Type B pancreatic cell (in vitro differentiated cells): ENCODE data around the gene THSD4. TPM values are rescaled to one million over a fixed set of nuclear protein-coding genes. Genes with fewer than 3 reads are reported as not detected.

Experiments used
- DNase-seq: peaks from one replicate; pipeline ENCODE4 v3.0.0; 2021; ENCODE audit warnings: mixed read lengths; ENCODE audit not compliant: unreplicated experiment; ENCODE audit errors: extremely low spot score
- H3K27ac Mint-ChIP-seq: 2 replicates; pipeline ENCODE4 v1.8.0; 2021; ENCODE audit warnings: mild to moderate bottlenecking, mixed read lengths
- H3K27me3 Mint-ChIP-seq: 2 replicates; pipeline ENCODE4 v1.8.0; 2021; ENCODE audit warnings: mixed read lengths
- H3K36me3 Mint-ChIP-seq: 2 replicates; pipeline ENCODE4 v1.8.0; 2021; ENCODE audit warnings: mixed read lengths
- H3K4me1 Mint-ChIP-seq: one replicate; pipeline ENCODE4 v1.8.0; 2021; ENCODE audit warnings: mixed read lengths; ENCODE audit not compliant: unreplicated experiment
- H3K4me3 Mint-ChIP-seq: 2 replicates; pipeline ENCODE4 v1.8.0; 2021; ENCODE audit warnings: mild to moderate bottlenecking, mixed read lengths
- H3K9me3 Mint-ChIP-seq: 2 replicates; pipeline ENCODE4 v1.8.0; 2021; ENCODE audit warnings: mixed read lengths
- total RNA-seq: library from RNA; stranded (reverse); gene quantifications from 2 replicates; pipeline ENCODE4 v1.2.1, GENCODE V29; 2021; ENCODE audit warnings: low replicate concordance
- TF ChIP-seq, protein P1 (sequence below): fragments of 200-600 bp; sonication (generic); conservative IDR thresholded peaks from 2 replicates; pipeline ENCODE4 v1.5.0; 2021; ENCODE audit warnings: antibody characterized with exemption, mild to moderate bottlenecking

THSD4 gene
- total RNA-seq, 1 donor from 2014 or later, result 43.3 TPM

GRCh38 chr15:71136793-71137518 lies 21.7 kb downstream of the THSD4 start:
- TF ChIP-seq, protein P1, sequence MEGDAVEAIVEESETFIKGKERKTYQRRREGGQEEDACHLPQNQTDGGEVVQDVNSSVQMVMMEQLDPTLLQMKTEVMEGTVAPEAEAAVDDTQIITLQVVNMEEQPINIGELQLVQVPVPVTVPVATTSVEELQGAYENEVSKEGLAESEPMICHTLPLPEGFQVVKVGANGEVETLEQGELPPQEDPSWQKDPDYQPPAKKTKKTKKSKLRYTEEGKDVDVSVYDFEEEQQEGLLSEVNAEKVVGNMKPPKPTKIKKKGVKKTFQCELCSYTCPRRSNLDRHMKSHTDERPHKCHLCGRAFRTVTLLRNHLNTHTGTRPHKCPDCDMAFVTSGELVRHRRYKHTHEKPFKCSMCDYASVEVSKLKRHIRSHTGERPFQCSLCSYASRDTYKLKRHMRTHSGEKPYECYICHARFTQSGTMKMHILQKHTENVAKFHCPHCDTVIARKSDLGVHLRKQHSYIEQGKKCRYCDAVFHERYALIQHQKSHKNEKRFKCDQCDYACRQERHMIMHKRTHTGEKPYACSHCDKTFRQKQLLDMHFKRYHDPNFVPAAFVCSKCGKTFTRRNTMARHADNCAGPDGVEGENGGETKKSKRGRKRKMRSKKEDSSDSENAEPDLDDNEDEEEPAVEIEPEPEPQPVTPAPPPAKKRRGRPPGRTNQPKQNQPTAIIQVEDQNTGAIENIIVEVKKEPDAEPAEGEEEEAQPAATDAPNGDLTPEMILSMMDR, result no peak
- peaks cover 26% of the 10 kb centered on the region for H3K4me1 Mint-ChIP-seq
- H3K27me3 Mint-ChIP-seq, result no peaks in the 10 kb centered on the region
- no peak for DNase-seq
- H3K27ac Mint-ChIP-seq, result no peak overlapping the region
- H3K4me3 Mint-ChIP-seq, result no peak overlapping the region
- H3K36me3 Mint-ChIP-seq, result no peaks in the 10 kb centered on the region
- peaks cover 5% of the 10 kb centered on the region for H3K9me3 Mint-ChIP-seq

DNA sequence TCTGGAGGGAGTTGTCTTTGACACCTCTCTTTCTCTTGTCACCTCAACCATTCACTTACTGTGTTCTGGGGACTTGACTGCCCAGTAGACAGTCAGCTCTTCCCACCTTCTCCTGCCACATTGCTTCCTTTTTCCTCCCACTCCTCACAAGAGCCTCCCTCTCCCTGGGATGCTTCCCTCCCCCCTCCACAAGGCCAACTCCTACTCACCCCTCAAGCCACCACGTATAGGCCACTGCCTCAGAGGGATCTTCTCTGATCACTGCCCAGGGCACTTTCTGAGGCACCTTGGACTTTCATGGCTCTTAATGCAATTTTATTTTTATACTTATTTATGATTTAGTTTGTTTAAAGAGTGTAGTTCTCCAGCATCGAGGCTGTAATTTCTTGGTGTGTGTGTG lies 23.2 kb downstream of the THSD4 start:
- H3K27ac Mint-ChIP-seq, result no peak overlapping the region

GRCh38 chr15:71139241-71139640 lies 24.0 kb downstream of the THSD4 start:
- peaks cover 23% of the 10 kb centered on the region for H3K4me1 Mint-ChIP-seq
- H3K9me3 Mint-ChIP-seq, result peaks cover 5% of the 10 kb centered on the region
- DNase-seq, result no peak
- no peak overlapping the region for H3K27ac Mint-ChIP-seq
- TF ChIP-seq, protein P1, result no peak
- H3K27me3 Mint-ChIP-seq, result no peaks in the 10 kb centered on the region
- H3K4me3 Mint-ChIP-seq, result no peak overlapping the region
- H3K36me3 Mint-ChIP-seq, result peaks cover 4% of the 10 kb centered on the region

More for the DNA sequence above, 23.2 kb downstream of the THSD4 start:
- Mint-ChIP-seq H3K4me3 (no peak overlapping the region), H3K36me3 (no peaks in the 10 kb centered on the region), H3K4me1 (peaks cover 24% of the 10 kb centered on the region), H3K27me3 (no peaks in the 10 kb centered on the region), H3K9me3 (peaks cover 5% of the 10 kb centered on the region)
- TF ChIP-seq, protein P1, result no peak
- DNase-seq, result no peak

DNA sequence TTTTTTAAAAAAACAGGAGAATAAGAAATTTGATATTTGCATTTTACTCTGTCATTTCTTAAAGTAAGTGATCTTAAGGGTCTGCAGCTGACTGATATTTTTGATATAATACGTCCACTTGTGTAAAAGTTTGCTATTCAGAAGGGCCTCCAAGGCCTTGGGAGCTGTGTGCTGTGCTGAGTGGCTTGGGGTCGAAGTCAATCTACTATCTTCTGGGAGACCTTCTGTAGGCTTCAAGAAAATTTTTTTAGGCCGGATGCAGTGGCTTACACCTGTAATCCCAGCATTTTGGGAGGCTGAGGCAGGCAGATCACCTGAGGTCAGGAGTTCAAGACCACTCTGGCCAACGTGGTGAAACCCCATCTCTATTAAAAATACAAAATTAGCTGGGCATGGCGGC lies 26.3 kb downstream of the THSD4 start:
- DNase-seq, result no peak
- Mint-ChIP-seq H3K27ac (no peak overlapping the region), H3K4me3 (no peak overlapping the region), H3K27me3 (no peaks in the 10 kb centered on the region), H3K4me1 (peaks cover 25% of the 10 kb centered on the region), H3K36me3 (peaks cover 4% of the 10 kb centered on the region), H3K9me3 (peaks cover 5% of the 10 kb centered on the region)
- TF ChIP-seq, protein P1, result no peak

GRCh38 chr15:71142780-71143179 lies 27.5 kb downstream of the THSD4 start:
- H3K4me3 Mint-ChIP-seq, result no peak overlapping the region
- peaks cover 19% of the 10 kb centered on the region for H3K4me1 Mint-ChIP-seq
- no peak for DNase-seq
- H3K27me3 Mint-ChIP-seq, result no peaks in the 10 kb centered on the region
- peaks cover 5% of the 10 kb centered on the region for H3K9me3 Mint-ChIP-seq
- peaks cover 4% of the 10 kb centered on the region for H3K36me3 Mint-ChIP-seq
- TF ChIP-seq, protein P1, result no peak
- H3K27ac Mint-ChIP-seq, result no peak overlapping the region
